ENCODE measurements around the gene IL17RE. TPM values are rescaled to one million over a fixed set of nuclear protein-coding genes. Genes with fewer than 3 reads are reported as not detected.

Gene IL17RE, protein sequence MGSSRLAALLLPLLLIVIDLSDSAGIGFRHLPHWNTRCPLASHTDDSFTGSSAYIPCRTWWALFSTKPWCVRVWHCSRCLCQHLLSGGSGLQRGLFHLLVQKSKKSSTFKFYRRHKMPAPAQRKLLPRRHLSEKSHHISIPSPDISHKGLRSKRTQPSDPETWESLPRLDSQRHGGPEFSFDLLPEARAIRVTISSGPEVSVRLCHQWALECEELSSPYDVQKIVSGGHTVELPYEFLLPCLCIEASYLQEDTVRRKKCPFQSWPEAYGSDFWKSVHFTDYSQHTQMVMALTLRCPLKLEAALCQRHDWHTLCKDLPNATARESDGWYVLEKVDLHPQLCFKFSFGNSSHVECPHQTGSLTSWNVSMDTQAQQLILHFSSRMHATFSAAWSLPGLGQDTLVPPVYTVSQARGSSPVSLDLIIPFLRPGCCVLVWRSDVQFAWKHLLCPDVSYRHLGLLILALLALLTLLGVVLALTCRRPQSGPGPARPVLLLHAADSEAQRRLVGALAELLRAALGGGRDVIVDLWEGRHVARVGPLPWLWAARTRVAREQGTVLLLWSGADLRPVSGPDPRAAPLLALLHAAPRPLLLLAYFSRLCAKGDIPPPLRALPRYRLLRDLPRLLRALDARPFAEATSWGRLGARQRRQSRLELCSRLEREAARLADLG
- total RNA-seq = 0.62 and 2.0 TPM in 2 replicates

GRCh38 chr3:9902372-9903237 lies at the start of gene IL17RE:
IL17RE (plus strand) TSS chr3:9902848; CDS start chr3:9902933, 85 bp downstream.

GRCh38 chr3:9879830-9880549 lies 22.7 kb upstream of the IL17RE start, which contains the start of gene CIDEC:
CIDEC (minus strand) TSS chr3:9880253; CDS start chr3:9878486, 1,767 bp downstream.

GRCh38 chr3:9890249-9891071 lies 12.2 kb upstream of the IL17RE start, which contains the start of gene JAGN1:
JAGN1 (plus strand) TSS chr3:9890610; CDS start chr3:9890723, 113 bp downstream.

DNA sequence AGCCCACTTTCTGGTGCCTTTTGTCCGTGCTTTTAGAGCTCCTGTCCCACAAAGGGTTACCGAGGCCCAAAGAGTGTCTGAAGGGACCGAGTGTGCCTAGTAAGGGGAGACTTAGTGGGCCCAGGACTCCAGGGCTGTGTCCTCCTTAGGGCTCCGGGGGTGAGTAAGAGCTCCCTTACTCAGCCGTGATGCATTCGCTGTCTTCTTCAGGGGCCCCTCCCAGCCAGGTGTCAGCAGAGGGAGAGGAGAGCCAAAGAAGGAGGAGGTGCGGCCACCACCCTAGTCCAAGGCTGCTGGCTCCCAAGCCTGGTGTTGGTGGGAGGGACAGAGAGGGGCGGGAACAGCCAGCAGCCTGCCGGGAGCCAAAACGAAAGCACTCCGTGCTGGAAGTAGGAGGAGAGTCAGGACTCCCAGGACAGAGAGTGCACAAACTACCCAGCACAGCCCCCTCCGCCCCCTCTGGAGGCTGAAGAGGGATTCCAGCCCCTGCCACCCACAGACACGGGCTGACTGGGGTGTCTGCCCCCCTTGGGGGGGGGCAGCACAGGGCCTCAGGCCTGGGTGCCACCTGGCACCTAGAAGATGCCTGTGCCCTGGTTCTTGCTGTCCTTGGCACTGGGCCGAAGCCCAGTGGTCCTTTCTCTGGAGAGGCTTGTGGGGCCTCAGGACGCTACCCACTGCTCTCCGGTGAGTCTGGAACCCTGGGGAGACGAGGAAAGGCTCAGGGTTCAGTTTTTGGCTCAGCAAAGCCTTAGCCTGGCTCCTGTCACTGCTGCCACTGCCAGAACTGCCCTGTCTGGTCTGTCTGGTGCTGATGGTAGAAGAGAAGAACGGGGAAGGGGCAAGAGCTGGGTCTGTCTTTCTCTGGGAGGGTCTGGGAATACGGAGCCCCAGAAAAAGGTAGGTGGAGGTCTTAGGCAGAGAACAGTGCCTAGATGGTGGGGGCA lies 14.4 kb downstream of the IL17RE start, which contains the start of gene IL17RC:
Gene IL17RC (plus strand): TSS at position 365 of the 947 bp plus-strand sequence. CDS start 218 bp downstream, at position 583.

GRCh38 chr3:9933561-9934234 lies 31.1 kb downstream of the IL17RE start, which contains the start of gene CRELD1:
CRELD1 (plus strand) TSS chr3:9933834; CDS start chr3:9934439, 605 bp downstream.

DNA sequence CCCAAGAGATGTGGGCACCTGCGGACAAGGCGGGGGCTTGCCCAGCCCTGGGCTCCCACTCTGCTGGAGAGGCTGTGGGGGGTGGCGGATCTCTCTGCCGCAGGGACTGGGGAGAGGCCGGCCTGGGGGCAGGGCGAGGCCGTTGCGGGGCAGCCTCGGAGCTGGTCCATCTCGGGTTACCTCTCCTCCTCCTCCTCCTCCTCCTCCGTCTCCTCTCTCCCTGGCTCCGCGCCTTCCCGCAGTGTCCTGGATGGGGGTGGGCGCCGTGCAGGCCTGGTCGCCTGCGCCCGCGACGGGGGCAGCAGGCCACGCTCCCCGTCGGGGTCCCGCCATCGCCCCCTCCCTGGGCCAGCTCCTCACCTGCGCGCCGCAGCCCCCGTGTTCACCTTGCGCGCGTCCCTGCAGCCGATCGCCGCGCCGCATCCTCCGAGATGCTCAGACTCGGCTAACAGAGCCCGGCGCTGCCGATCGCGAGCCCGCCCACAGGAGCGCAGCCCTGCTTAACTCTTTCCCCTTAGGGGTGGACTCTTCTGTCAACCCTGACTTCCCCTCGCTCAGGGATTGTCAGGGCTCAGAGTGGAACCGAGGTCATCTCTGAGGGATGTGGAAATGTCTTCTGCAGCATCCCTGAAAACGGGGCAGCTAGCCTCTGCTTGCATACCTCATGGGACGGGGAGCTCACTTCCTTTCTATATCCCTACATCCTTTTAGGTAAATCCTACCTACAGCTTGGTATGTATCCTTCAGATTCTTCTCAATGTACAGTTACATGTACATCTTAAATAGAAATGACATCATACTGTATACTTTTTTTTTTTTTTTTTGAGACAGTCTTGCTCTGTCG lies 49.5 kb downstream of the IL17RE start, which contains the start of gene PRRT3:
Gene PRRT3 (minus strand): TSS at position 447 of the 844 bp plus-strand sequence. CDS start 2,293 bp downstream, outside the sequence.

Other genes with a start within 250 kb of the IL17RE start
- not detected in 2 replicates for gene CPNE9, start 199.0 kb upstream of the IL17RE start, total RNA-seq
- gene BRPF1, start 171.1 kb upstream of the IL17RE start, total RNA-seq = 17.4 and 19.8 TPM in 2 replicates
- gene OGG1, start 152.9 kb upstream of the IL17RE start, total RNA-seq = 15.9 and 19.8 TPM in 2 replicates
- 66.6 and 86.2 TPM in 2 replicates for gene CAMK1, start 132.9 kb upstream of the IL17RE start, total RNA-seq
- gene TADA3, start 110.4 kb upstream of the IL17RE start, total RNA-seq = 71.8 and 81.4 TPM in 2 replicates
- gene ARPC4, start 109.8 kb upstream of the IL17RE start, total RNA-seq = 196 and 267 TPM in 2 replicates
- gene TTLL3, start 92.6 kb upstream of the IL17RE start, total RNA-seq = 15.2 and 28.2 TPM in 2 replicates
- 32.5 and 36.2 TPM in 2 replicates for gene RPUSD3, start 58.8 kb upstream of the IL17RE start, total RNA-seq
- 0.12 TPM in 1 of 2 replicates, not detected in the other for gene CIDEC, start 22.6 kb upstream of the IL17RE start, total RNA-seq
- 31.5 and 40.1 TPM in 2 replicates for gene JAGN1, start 12.2 kb upstream of the IL17RE start, total RNA-seq
- gene IL17RC, start 14.2 kb downstream of the IL17RE start, total RNA-seq = 43.3 and 43.7 TPM in 2 replicates
- 20.6 and 69.7 TPM in 2 replicates for gene CRELD1, start 31.0 kb downstream of the IL17RE start, total RNA-seq
- 1.3 and 2.1 TPM in 2 replicates for gene PRRT3, start 49.6 kb downstream of the IL17RE start, total RNA-seq
- gene EMC3, start 84.0 kb downstream of the IL17RE start, total RNA-seq = 46.3 and 46.7 TPM in 2 replicates
- 9.6 and 43.9 TPM in 2 replicates for gene FANCD2, start 123.6 kb downstream of the IL17RE start, total RNA-seq
- not detected in 2 replicates for gene FANCD2OS, start 205.4 kb downstream of the IL17RE start, total RNA-seq
- gene BRK1, start 212.8 kb downstream of the IL17RE start, total RNA-seq = 83.0 and 109 TPM in 2 replicates
- gene VHL, start 238.9 kb downstream of the IL17RE start, total RNA-seq = 34.2 and 41.0 TPM in 2 replicates

Data from uterine smooth muscle cell (primary cell).